ENCODE data around the gene TBX15. TPM values are rescaled to one million over a fixed set of nuclear protein-coding genes. Genes with fewer than 3 reads are reported as not detected.

Gene TBX15
- total RNA-seq, 4 donors from 2014 or later = 1.8 to 4.1 (median 3.2) TPM

DNA sequence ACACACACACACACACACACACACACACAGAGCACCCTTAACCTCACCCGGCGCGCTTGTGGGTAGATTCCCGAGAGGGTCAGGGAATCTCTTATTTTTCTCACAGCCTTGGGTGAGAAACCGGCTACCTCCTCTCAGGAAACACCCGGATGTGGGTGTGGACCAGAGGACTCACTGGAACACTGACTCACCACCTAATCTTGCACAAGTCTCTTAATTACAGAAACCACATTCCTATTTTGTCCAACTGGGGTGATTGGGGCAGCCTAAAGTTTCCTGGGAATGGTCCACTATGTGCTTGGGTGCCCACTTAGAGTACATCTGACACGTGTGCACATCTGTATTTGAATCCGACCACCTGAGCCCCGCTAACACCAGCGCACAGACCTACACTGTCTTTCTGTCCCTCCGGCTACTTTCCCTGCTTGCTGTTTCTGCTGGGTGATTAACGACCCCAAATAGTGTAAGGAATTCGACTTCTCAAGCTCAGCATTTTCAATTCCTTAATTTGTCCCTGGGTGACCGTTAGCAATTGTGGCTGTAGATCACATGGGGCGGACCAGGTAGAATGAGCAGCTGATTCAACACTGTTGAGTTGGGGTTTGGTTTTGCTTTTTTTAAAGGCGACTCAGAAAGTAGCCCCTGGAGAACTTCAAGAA, 14.0 kb upstream of the TBX15 start:
- TF ChIP-seq, protein P1, sequence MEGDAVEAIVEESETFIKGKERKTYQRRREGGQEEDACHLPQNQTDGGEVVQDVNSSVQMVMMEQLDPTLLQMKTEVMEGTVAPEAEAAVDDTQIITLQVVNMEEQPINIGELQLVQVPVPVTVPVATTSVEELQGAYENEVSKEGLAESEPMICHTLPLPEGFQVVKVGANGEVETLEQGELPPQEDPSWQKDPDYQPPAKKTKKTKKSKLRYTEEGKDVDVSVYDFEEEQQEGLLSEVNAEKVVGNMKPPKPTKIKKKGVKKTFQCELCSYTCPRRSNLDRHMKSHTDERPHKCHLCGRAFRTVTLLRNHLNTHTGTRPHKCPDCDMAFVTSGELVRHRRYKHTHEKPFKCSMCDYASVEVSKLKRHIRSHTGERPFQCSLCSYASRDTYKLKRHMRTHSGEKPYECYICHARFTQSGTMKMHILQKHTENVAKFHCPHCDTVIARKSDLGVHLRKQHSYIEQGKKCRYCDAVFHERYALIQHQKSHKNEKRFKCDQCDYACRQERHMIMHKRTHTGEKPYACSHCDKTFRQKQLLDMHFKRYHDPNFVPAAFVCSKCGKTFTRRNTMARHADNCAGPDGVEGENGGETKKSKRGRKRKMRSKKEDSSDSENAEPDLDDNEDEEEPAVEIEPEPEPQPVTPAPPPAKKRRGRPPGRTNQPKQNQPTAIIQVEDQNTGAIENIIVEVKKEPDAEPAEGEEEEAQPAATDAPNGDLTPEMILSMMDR (IDR thresholded peaks at IDR 0.05) = no peak
- ATAC-seq (ENCODE audit: low FRiP score) (peak; percentile 67), DNase-seq (ENCODE audit: low spot score) (no peak)

DNA sequence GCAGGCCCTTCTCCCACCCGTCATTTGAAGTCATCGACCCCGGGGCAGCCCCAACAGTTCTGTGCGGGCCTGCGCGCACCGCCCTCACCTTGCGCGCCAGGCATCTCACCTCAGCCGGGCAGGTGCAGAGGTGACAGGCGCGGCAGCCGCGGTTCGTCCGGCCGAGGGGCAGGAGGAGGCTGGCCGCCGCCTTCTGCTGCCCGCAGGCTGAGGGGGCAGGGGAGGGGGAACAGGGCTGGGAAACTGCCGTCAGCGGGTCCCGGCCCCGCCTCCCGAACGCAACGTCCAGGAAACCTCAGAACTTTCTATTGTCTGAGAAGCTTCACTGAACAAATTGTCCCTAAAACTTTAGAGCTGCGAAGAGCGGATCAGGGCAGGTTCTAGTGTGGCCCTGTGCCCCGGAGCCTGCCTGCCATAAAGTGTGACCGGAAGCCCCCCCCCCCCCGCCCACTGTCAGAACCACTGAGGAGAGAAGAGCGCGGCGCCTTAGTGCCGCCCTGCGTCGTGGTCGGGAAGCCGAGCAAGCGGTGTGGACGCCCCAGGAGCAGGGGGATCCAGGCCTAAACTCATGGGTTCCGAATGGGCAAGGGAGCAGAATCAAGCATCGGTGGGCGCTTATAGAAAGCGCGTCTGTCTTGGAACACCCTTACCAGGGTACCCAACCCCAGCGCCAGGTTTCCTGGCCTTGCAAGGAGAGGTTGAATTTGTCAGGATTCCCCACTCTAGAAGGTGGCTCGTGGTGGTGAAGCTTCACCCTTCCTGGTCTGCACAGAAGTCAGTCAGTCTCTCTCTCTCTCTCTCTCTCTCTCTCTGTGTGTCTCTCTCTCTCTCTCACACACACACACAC, 13.3 kb upstream of the TBX15 start:
- TF ChIP-seq, protein P1 (IDR thresholded peaks at IDR 0.05) = no peak
- ATAC-seq (ENCODE audit: low FRiP score) = no peak
- DNase-seq (ENCODE audit: low spot score) = no peak

DNA sequence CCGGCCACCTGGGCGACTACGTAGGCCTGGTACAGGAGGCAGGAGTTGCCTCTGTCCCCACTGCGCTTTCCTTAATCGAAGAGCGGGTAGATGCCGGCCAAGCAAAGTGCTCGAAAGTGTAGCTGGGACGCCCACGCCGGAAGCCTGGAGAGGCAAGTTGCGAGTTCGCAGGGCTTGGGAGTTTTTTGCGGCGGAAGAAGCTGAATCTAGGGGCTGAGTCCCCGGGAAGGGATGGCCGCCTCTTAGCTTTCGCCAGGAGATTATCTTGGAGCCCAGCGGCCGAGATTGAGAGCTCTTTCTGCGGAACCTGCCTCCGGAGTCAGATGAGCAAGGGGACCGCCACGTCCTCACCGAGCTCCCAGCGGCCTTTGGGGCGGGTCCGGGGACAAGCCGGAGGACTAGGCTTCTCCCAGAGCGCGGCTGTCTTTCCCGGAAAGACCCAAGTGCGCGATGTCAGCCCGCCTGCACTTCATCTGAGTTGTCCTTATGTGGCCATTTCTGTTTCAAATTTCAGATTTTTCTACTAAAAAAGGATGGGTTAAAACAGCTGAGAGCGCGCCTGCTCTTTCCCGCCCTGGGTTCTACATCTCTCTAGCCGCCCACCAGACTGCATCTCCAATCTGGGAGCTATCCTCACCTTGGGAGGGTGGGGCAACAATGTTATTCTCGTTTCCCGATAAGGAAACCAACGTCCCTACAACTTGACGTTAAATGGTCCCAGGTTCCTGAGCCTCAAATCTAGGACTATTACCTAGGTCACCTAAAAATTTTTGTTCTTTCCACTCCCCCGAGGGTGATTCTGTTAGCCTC, 12.4 kb upstream of the TBX15 start:
- DNase-seq (ENCODE audit: low spot score) (no peak), ATAC-seq (ENCODE audit: low FRiP score) (no peak)
- TF ChIP-seq, protein P1 (IDR thresholded peaks at IDR 0.05) = no peak

DNA sequence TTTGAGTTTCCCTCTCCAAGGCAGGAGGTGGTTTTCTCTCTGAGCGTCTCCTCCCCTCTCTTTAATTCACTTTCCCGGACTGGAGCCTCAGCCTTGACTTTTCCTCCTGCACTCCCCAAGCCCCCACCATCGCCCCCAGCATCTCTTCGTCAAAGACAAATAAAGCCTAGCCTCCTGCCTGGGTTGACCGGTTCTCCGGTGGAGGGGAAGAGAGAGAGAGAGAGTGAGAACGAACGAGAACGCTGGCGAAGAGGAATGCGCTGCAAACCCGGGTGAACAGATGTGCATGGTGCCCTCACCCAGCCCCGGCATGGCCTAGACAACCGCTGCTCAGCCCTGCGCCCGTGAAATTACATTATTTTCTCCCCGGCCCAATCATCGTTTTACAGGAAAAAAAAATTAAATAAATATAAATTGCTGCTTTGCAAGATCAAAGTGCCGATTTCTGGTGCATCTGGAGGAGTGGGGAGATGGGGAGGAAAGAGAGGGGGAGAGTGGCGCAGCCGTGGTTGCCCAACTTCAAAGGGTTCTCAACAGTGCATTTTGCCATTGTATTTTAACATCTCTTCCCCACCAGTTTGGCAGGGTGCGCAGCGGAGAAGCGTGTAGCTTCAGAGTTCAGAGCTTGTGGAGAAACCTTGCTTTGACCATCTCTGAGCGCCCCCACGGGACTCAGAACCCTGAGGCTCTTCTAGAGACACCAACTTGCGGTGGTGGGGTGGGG, 11.4 kb upstream of the TBX15 start:
- ATAC-seq (ENCODE audit: low FRiP score) (no peak), DNase-seq (ENCODE audit: low spot score) (no peak)
- TF ChIP-seq, protein P1 (IDR thresholded peaks at IDR 0.05) = no peak

DNA sequence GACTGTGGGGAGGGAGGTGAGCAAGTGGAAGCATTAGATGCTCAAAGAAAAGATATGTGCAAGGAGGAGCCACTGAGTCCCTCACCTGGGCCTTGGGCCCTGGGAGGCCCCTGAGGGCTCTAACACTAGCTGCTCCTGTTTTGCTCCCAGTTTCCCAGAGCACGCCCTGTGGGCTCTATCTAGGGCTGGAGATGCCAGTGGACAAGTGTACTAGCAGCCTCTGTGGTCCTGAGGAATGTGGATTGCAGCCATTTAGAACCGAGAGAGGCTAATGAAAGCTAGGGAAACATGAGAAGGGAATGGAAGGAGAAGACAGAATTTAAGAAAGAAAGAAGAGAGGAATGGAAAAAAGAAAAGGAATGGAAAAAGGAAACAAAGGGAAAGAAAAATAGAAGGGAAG, 10.0 kb upstream of the TBX15 start:
- no peak for DNase-seq (ENCODE audit: low spot score)
- no peak for ATAC-seq (ENCODE audit: low FRiP score)

DNA sequence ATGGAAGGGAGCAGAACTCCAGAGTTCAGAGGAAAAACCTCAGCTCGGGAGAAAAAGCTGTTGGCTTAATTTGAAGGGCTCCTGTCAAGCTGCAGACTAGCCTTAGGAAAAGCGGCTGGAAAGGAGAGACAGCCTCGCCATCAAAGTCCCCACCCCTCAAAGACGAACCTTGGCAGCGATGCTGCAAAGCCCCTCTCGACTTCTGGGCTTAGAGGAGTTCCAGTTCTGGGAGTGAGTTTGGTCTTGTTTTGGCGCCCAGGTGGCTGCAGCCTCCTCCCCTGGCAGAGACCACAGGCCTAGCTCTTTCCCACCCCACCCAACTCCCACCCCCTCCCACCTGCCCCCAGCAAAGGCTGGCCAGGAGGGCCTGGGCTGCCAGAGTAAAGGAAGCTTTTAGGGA, 9.1 kb upstream of the TBX15 start:
- no peak for ATAC-seq (ENCODE audit: low FRiP score)
- no peak for DNase-seq (ENCODE audit: low spot score)
- TF ChIP-seq, protein P1 (IDR thresholded peaks at IDR 0.05) = no peak

More for the DNA sequence above, 10.0 kb upstream of the TBX15 start:
- TF ChIP-seq, protein P1 (IDR thresholded peaks at IDR 0.05) = no peak
